ENCODE measurements around the gene RSPH3.

GRCh38 chr6:159008656-159009288 is 8.8 kb upstream of the RSPH3 start:
- TF ChIP-seq TAF1 (IDR thresholded peaks at IDR 0.05; ENCODE audit: low read depth): no peak
- peak; percentile 53 for TF ChIP-seq CTCF (IDR thresholded peaks at IDR 0.05; ENCODE audit: poor library complexity, severe bottlenecking)
- no peak for TF ChIP-seq EZH2 (IDR thresholded peaks at IDR 0.05; ENCODE audit: borderline replicate concordance, insufficient read depth, low read length, poor library complexity, severe bottlenecking)

All from neural cell (in vitro differentiated cells).